ENCODE measurements around the gene CCNY. TPM values are rescaled to one million over a fixed set of nuclear protein-coding genes. Genes with fewer than 3 reads are reported as not detected.
"Not testable (repeated sequence)": the region's sequence is repeated elsewhere in the genome, so short reads cannot be mapped to it uniquely, and the experiment has no call there.

Gene CCNY
- total and polyA plus RNA-seq, 2 donors: 46.6 to 55.9 TPM

DNA sequence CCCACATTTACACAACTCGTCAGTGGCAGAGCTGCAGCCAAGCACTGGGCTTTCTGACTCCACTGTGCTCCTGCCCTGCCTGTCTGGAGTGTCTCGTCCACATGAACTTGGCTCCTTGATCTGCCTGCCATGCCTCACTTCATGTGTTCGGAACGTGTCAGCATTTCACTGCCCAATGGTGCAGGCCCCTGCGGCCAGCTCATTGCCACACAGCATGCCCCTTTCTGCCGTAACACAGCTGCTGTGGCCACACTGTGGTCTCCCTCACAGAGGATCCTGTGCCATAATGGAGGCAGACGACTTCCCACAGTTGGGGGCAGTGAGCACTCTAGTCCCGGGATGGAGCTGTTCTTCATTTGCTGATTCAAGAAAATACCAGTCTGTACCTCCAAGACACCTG lies 174.6 kb downstream of the CCNY start:
- no peak for DNase-seq (ENCODE audit: extremely low spot score)
- H3K27ac ChIP-seq (ENCODE audit: low read depth): no peak overlapping the region
- no peaks in the 10 kb centered on the region for H3K36me3 ChIP-seq (ENCODE audit: insufficient read depth)
- no peak overlapping the region for H3K4me3 ChIP-seq (ENCODE audit: low read depth, low read length)
- H3K4me1 ChIP-seq (ENCODE audit: insufficient read depth): no peaks in the 10 kb centered on the region
- 95% methylated on average over 8 of the region's 8 CpGs for WGBS

GRCh38 chr10:35511647-35512046 lies 175.3 kb downstream of the CCNY start:
- Histone ChIP-seq H3K4me3 (ENCODE audit: low read depth, low read length) (no peak overlapping the region), H3K27ac (ENCODE audit: low read depth) (no peak overlapping the region), H3K4me1 (ENCODE audit: insufficient read depth) (no peaks in the 10 kb centered on the region), H3K36me3 (ENCODE audit: insufficient read depth) (no peaks in the 10 kb centered on the region)
- 89% methylated on average over 8 of the region's 8 CpGs for WGBS
- no peak for DNase-seq (ENCODE audit: extremely low spot score)

GRCh38 chr10:35516102-35516670 lies 179.9 kb downstream of the CCNY start:
- DNase-seq (ENCODE audit: extremely low spot score): no peak
- Histone ChIP-seq H3K4me1 (ENCODE audit: insufficient read depth) (no peaks in the 10 kb centered on the region), H3K36me3 (ENCODE audit: insufficient read depth) (no peaks in the 10 kb centered on the region), H3K27ac (ENCODE audit: low read depth) (no peak overlapping the region), H3K4me3 (ENCODE audit: low read depth, low read length) (no peak overlapping the region)
- 85% methylated on average over 2 of the region's 2 CpGs for WGBS

- Histone ChIP-seq H3K36me3 (ENCODE audit: insufficient read depth) (no peaks in the 10 kb centered on the region), H3K4me1 (ENCODE audit: insufficient read depth) (no peaks in the 10 kb centered on the region), H3K27ac (ENCODE audit: low read depth) (no peak overlapping the region), H3K4me3 (ENCODE audit: low read depth, low read length) (no peak overlapping the region)
- no peak for DNase-seq (ENCODE audit: extremely low spot score)
- WGBS: 84% methylated on average over 11 of the region's 11 CpGs
Observed at GRCh38 chr10:35517431-35518181, 181.3 kb downstream of the CCNY start.

DNA sequence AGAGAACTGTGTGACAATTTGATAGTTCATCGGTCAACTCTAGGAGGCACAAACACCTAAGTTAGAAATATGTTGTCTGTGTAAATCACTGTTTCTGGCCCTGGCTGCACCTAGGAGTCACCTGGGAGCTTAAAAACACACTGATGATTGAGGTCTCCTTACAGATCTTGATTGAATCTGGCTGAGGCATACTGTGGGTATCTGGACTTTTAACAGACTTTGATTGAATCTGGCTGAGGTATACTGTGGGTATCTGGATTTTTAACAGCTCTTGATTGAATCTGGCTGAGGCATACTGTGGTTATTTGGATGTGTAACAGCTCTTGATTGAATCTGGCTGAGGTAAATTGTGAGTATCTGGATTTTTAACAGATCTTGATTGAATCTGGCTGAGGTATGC lies 181.9 kb downstream of the CCNY start:
- not testable (repeated sequence) for H3K4me3 ChIP-seq (ENCODE audit: low read depth, low read length); H3K27ac ChIP-seq (ENCODE audit: low read depth); DNase-seq (ENCODE audit: extremely low spot score); H3K4me1 ChIP-seq (ENCODE audit: insufficient read depth); H3K36me3 ChIP-seq (ENCODE audit: insufficient read depth)
- 95% methylated on average over 1 of the region's 1 CpG for WGBS

GRCh38 chr10:35520996-35521395 lies 184.7 kb downstream of the CCNY start:
- H3K4me1 ChIP-seq (ENCODE audit: insufficient read depth): no peaks in the 10 kb centered on the region
- DNase-seq (ENCODE audit: extremely low spot score): no peak
- no peak overlapping the region for H3K4me3 ChIP-seq (ENCODE audit: low read depth, low read length)
- H3K36me3 ChIP-seq (ENCODE audit: insufficient read depth): no peaks in the 10 kb centered on the region
- 97% methylated on average over 3 of the region's 3 CpGs for WGBS
- no peak overlapping the region for H3K27ac ChIP-seq (ENCODE audit: low read depth)

DNA sequence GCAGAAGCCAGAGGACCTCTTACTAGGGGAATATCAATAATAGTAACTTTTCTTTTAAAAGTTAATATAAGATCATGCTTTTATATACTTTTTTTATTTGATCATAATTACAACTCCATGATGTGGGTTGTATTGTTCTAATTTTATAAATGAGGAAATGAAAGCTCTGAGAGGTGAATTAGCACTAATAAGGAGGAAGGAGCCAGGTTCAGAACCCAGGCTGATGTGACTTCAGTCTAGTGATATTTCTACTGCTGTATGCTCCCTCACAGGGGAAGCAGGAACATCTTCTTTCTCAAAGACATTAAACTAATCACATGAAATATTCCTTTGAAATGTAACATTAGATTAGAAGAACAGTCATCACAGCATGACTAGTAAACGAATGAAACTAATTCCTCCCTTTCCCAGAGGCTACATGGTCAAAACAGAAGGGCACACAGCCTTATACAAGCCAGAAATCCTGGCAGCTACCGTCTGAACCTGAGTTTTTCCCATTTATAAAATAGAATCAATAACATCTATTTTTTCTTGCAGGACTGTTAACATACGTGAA lies 187.4 kb downstream of the CCNY start:
- H3K4me3 ChIP-seq (ENCODE audit: low read depth, low read length): no peak overlapping the region
- WGBS: 78% methylated on average over 3 of the region's 3 CpGs
- no peaks in the 10 kb centered on the region for H3K36me3 ChIP-seq (ENCODE audit: insufficient read depth)
- no peak overlapping the region for H3K27ac ChIP-seq (ENCODE audit: low read depth)
- no peak for DNase-seq (ENCODE audit: extremely low spot score)
- no peaks in the 10 kb centered on the region for H3K4me1 ChIP-seq (ENCODE audit: insufficient read depth)

GRCh38 chr10:35526746-35527145 lies 190.4 kb downstream of the CCNY start:
- Histone ChIP-seq H3K27ac (ENCODE audit: low read depth) (no peak overlapping the region), H3K36me3 (ENCODE audit: insufficient read depth) (peaks cover 2% of the 10 kb centered on the region), H3K4me1 (ENCODE audit: insufficient read depth) (no peaks in the 10 kb centered on the region), H3K4me3 (ENCODE audit: low read depth, low read length) (no peak overlapping the region)
- WGBS: 80% methylated on average over 9 of the region's 9 CpGs
- no peak for DNase-seq (ENCODE audit: extremely low spot score)

- H3K4me3 ChIP-seq (ENCODE audit: low read depth, low read length): no peak overlapping the region
- H3K27ac ChIP-seq (ENCODE audit: low read depth): no peak overlapping the region
- peaks cover 2% of the 10 kb centered on the region for H3K36me3 ChIP-seq (ENCODE audit: insufficient read depth)
- H3K4me1 ChIP-seq (ENCODE audit: insufficient read depth): no peaks in the 10 kb centered on the region
- no peak for DNase-seq (ENCODE audit: extremely low spot score)
- 87% methylated on average over 5 of the region's 5 CpGs for WGBS
Observed at GRCh38 chr10:35532141-35532540, 195.8 kb downstream of the CCNY start.

DNA sequence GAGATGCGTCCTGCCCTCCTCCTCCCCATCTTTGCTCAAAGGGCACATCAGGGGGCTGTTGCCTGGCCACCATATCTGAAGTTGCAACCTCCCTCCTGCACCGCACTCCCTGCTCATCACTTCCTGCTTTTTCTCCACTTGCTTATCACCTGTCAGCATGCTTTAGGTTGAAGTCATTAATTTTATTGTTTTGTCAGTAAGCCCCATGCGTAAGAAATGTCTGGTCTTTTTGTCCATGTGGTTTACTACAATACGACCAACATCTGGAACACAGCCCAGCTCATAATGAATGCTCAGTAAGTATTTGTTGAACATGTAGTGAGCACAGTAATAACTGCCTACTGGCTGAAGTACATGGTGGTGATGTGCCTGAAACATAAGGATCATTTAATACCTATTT lies 197.3 kb downstream of the CCNY start:
- no peak for DNase-seq (ENCODE audit: extremely low spot score)
- Histone ChIP-seq H3K4me1 (ENCODE audit: insufficient read depth) (no peaks in the 10 kb centered on the region), H3K36me3 (ENCODE audit: insufficient read depth) (peaks cover 2% of the 10 kb centered on the region), H3K27ac (ENCODE audit: low read depth) (no peak overlapping the region), H3K4me3 (ENCODE audit: low read depth, low read length) (no peak overlapping the region)
- 65% methylated on average over 4 of the region's 4 CpGs for WGBS

DNA sequence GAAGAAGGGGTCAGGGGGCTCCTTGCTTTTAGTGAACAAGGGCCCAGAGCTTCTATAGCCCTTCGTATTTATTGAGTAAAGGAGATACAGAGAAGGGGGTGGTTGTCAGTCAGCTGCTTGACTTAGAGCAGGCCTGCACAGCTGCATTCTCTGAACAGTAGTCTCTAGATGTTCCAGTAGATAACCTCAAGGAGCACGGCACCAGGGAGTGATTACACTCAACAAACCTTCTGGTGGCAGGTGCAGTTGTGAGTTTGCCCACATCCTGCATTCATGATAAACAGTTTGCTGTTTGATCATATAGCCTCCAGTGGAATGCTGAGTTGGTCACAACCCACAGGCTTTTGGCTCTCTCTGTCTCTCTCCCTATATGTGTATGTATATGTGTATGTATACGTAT lies 198.8 kb downstream of the CCNY start:
- Histone ChIP-seq H3K4me1 (ENCODE audit: insufficient read depth) (no peaks in the 10 kb centered on the region), H3K27ac (ENCODE audit: low read depth) (no peak overlapping the region), H3K36me3 (ENCODE audit: insufficient read depth) (no peaks in the 10 kb centered on the region), H3K4me3 (ENCODE audit: low read depth, low read length) (no peak overlapping the region)
- 99% methylated on average over 3 of the region's 3 CpGs for whole genome bisulfite sequencing
- no peak for DNase-seq (ENCODE audit: extremely low spot score)

DNA sequence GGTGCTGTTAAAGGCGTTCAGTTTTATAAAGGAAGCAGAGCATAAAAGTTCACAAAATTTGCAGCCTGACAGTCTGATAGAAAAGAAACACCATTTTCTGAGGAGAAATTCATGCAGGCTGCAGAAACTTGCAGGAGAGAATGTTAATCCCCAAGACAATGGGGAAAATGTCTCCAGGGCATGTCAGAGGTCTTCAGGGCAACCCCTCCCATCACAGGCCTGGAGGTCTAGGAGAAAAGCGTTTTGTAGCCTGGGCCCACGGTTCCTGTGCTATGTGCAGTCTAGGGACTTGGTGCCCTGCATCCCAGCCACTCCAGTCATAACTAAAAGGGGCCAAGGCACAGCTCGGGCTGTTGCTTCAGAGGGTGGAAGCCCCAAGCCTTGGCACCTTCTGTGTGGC lies 200.5 kb downstream of the CCNY start:
- 98% methylated on average over 4 of the region's 4 CpGs for WGBS
- Histone ChIP-seq H3K4me3 (ENCODE audit: low read depth, low read length) (no peak overlapping the region), H3K4me1 (ENCODE audit: insufficient read depth) (no peaks in the 10 kb centered on the region), H3K36me3 (ENCODE audit: insufficient read depth) (no peaks in the 10 kb centered on the region), H3K27ac (ENCODE audit: low read depth) (no peak overlapping the region)
- no peak for DNase-seq (ENCODE audit: extremely low spot score)

DNA sequence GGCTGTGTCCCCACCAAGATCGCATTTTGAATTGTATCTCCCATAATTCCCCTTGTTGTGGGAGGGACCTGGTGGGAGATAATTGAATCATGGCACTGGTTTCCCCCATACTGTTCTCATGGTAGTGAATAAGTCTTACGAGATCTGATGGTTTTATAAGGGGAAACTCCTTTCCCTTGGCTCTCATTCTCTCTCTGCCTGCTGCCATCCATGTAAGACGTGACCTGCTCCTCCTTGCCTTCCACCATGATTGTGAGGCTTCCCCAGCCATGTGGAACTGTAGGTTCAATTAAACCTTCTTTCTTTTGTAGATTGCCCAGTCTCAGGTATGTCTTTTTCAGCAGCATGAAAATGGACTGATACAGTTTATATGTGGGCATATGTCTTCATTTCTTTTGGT lies 201.6 kb downstream of the CCNY start:
- not testable (repeated sequence) for H3K36me3 ChIP-seq (ENCODE audit: insufficient read depth); DNase-seq (ENCODE audit: extremely low spot score); H3K27ac ChIP-seq (ENCODE audit: low read depth); H3K4me3 ChIP-seq (ENCODE audit: low read depth, low read length); H3K4me1 ChIP-seq (ENCODE audit: insufficient read depth)
- 97% methylated on average over 3 of the region's 3 CpGs for WGBS
